HG03565 (cell line): ENCODE measurements around the gene BCAS3.
"Not testable (repeated sequence)": the region's sequence is repeated elsewhere in the genome, so short reads cannot be mapped to it uniquely, and the experiment has no call there.

Experiments used
- ATAC-seq: cut with Tn5 transposase; IDR thresholded peaks from one replicate; pipeline ENCODE4 v1.9.1; 2021; ENCODE audit warnings: mild to moderate bottlenecking, moderate library complexity; ENCODE audit not compliant: unreplicated experiment

The BCAS3 gene

GRCh38 chr17:61144617-61145564 lies 467.2 kb downstream of the BCAS3 start:
- no peak for ATAC-seq

- ATAC-seq, result not testable (repeated sequence)
Measured at GRCh38 chr17:61146833-61147232, 469.2 kb downstream of the BCAS3 start.

GRCh38 chr17:61149106-61149825 lies 471.6 kb downstream of the BCAS3 start:
- no peak for ATAC-seq

GRCh38 chr17:61149862-61150362 lies 472.3 kb downstream of the BCAS3 start:
- ATAC-seq, result no peak

GRCh38 chr17:61150686-61151299 lies 473.1 kb downstream of the BCAS3 start:
- no peak for ATAC-seq

GRCh38 chr17:61152898-61153297 lies 475.2 kb downstream of the BCAS3 start:
- ATAC-seq, result no peak

GRCh38 chr17:61155590-61156237 lies 478.1 kb downstream of the BCAS3 start:
- ATAC-seq, result no peak

GRCh38 chr17:61157246-61157886 lies 479.7 kb downstream of the BCAS3 start:
- ATAC-seq, result no peak

- ATAC-seq, result no peak
Measured at GRCh38 chr17:61158376-61158775, 480.7 kb downstream of the BCAS3 start.

- ATAC-seq, result no peak
Measured at GRCh38 chr17:61159221-61159814, 481.7 kb downstream of the BCAS3 start.

GRCh38 chr17:61160204-61160603 lies 482.6 kb downstream of the BCAS3 start:
- no peak for ATAC-seq

- ATAC-seq, result no peak
Measured at GRCh38 chr17:61160789-61161445, 483.3 kb downstream of the BCAS3 start.

- no peak for ATAC-seq
Measured at GRCh38 chr17:61161615-61162134, 484.0 kb downstream of the BCAS3 start.

- no peak for ATAC-seq
Measured at GRCh38 chr17:61164517-61164916, 486.9 kb downstream of the BCAS3 start.

GRCh38 chr17:61167075-61167474 lies 489.4 kb downstream of the BCAS3 start:
- no peak for ATAC-seq

- no peak for ATAC-seq
Measured at GRCh38 chr17:61168506-61168905, 490.9 kb downstream of the BCAS3 start.

GRCh38 chr17:61174310-61174709 lies 496.7 kb downstream of the BCAS3 start:
- no peak for ATAC-seq

- ATAC-seq, result no peak
Measured at GRCh38 chr17:61175298-61176142, 497.9 kb downstream of the BCAS3 start.
